Measurements from ENCODE around the gene COA3.
"Not testable (repeated sequence)": the region's sequence is repeated elsewhere in the genome, so short reads cannot be mapped to it uniquely, and the experiment has no call there.

Gene COA3

DNA sequence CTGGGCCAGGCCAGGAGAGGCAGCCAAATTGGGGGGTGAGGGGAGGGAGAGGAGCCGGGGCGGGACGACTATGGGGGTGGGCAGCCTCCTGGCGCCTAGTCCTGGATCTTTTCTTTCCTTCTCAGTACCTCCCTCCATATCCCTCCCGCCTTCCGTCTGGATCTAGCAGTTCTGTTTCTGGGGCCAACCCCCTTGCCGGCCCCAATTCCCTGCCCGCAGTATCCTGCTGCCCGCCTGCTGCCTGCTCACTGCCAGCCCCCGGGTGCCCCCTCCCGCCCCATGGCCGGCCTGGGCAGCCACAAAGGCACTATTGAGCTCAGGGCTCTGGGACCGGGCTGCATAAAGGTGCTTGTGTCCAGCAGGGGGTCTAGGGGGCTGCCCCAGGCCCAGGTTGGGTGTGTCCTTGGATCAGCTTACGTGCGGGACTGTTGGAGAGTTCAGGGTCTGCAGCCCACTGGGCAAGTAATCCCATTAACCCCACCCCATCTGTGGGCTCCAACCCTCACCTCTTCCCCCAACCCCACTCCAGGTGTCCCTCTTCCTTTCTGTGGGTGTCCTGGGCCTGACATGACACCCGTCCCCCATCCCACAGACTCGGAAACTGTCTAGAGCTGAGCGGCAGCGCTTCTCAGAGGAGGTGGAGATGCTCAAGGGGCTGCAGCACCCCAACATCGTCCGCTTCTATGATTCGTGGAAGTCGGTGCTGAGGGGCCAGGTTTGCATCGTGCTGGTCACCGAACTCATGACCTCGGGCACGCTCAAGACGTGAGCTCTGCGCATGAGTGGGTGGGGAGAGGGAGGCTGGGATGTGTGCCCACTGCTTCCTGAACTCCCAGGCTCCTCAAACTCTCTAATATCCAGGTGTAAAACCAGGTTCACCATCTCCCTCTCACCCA is 16.1 kb downstream of the COA3 start:
- no peak for DNase-seq (ENCODE audit: low read depth in 2 of 2)

DNA sequence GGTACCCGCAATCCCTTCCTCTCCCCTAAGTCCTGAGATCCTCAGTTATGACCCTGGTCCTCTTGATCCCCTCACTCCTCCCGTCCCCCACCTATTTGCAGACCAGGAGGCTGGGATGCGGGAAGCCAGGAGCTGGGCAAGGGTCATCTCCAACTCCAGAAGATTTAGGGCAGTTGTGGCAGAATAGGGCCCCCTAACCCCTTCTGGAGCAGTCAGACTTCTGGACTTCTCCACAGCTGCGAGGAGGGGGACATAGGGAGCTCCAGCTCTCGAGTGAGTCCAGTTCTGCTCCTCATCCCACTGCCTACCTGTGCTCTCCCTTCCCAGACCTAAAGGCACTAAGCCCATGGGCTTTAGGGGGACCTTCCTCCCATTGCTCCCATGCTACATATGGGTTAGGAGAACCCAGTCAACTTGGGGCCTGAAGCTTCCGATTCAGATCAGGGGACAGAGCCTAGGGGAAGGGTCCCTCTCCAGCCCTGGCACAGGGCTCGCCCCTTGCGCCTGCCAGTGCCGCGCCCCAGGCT is 16.8 kb downstream of the COA3 start:
- DNase-seq (ENCODE audit: low read depth in 2 of 2), result no peak

DNA sequence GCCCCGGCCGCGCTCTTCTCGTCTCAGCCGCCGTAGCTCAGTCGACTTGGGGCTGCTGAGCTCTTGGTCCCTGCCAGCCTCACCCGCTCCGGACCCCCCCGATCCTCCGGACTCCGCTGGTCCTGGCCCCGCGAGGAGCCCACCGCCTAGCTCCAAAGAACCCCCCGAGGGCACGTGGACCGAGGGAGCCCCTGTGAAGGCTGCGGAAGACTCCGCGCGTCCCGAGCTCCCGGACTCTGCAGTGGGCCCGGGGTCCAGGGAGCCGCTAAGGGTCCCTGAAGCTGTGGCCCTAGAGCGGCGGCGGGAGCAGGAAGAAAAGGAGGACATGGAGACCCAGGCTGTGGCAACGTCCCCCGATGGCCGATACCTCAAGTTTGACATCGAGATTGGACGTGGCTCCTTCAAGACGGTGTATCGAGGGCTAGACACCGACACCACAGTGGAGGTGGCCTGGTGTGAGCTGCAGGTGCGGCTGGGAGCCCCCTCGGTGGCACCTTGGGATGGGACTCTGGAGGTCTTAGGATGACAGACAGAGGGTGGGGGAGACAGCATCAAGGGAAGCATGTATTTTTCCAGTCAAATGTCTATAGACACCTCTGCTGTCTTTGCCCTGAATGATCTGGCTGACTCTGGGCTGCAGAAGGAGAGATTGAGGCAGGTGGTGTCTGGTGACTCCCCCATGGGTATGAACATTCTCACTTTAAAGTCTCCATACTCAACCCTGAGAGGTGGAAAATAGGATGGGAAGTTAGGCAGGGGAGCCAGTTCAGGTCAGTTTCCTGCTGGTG is 17.5 kb downstream of the COA3 start:
- no peak for DNase-seq (ENCODE audit: low read depth in 2 of 2)

DNA sequence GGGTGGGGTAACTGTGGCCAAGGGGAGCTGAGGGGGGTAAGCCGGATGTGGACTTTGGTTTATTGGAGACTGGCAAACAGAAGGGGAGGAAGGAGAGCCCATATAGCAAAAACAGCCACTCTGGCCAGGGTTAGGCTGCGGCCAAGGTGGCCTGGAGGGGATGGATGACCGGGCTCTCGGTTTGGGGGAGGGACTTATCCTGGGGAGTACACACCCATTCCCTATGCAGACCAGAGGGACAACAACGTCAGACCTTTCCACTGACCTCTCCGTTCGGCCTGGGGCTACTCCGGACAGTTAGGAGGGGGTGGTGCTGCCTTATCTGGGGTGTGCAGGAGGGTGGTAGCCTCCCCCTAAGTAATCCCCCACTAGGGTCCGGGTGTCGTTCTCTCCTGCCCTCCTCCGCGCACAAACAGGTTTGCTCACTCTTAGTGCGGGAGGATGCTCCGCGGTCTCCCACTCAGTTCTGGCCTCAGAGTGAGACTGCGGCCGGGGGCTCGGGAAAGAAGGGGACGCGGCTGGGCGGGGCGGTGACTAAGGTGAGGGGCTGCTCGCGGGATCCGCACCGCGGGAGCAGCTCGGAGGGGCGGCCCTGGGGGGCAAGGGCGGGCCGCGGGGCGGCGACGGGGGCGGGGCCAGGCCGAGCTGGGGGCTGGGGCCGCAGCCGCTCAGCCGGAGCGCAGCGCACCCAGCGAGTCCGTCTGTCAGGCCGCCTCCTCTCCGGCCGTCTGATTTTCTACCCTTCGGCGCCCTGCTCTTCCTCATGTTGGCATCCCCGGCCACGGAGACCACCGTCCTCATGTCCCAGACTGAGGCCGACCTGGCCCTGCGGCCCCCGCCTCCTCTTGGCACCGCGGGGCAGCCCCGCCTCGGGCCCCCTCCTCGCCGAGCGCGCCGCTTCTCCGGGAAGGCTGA is 18.3 kb downstream of the COA3 start, which contains the start of gene WNK4:
TSS of gene WNK4 (plus strand) at position 675 of the 915 bp plus-strand sequence. CDS start at position 764, 89 bp downstream.
- no peak for DNase-seq (ENCODE audit: low read depth in 2 of 2)

DNA sequence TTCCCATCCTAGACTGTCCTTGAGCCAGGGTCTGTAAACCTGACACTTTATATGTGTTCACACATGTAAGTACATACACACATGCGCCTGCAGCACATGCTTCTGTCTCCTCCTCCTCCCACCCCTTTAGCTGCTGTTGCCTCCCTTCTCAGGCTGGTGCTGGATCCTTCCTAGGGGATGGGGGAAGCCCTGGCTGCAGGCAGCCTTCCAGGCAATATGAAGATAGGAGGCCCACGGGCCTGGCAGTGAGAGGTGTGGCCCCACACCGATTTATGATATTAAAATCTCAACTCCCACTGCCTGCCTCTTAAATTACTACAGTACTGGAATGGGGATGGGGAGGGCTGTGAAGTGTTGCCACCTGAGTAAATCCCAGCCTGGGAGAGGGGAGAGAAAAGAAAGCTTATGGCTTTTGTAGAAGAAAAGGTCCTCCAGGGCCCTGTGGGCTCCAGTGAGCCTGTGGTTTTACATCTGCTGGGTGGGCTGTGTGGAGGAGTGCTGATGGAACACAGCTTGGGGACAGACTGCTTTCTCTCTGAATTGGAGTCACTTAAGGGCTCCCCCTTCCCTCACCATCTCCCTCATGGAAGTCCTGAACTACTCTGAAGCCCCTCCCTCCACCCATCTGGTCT is 19.1 kb downstream of the COA3 start:
- DNase-seq (ENCODE audit: low read depth in 2 of 2), result no peak

DNA sequence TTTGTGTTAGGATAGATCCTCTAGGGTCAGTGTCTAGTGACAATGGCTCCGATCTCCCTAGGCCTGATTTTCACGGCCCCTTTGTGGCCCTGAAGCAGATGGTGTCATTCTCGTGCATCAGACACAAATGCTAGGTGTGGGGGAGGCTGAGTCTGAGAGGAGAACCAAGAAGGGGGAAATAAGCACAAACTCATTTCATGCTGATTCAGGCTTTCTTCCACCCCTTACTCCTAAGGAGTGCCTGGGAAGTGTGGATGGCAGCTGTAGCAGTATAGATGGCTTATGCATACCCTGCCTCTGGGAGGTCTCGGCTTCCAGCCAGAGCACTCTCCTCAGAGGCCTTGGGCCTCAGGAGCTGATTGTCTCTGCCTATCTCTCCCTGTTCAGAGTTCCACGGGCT is 19.9 kb downstream of the COA3 start:
- DNase-seq (ENCODE audit: low read depth in 2 of 2), result no peak

DNA sequence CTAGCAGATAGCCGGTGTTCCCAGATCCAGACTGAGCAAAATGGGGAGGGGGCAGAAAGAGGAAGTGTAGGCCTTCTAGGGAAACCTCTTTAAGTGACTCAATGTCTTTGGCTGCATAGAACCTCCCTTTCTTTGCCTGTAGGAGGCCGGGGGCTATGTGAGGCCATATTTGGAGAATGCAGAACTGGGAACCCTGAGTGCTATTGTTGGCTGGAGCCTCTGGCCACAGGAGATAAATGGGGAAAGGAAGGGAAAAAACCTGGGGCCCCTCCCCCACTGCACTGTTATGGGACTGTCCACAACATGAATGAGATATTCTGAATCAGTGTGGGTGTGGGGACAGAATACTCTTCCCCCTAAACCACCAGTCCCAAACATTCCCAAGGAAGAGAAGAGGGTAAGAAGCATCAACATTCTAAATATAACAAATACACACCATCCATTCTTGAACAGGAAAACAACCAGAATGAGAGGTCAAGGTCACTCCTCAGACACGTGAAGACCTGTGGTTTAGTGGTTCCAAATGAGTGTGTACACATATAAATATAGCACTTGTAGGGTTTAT is 22.9 kb downstream of the COA3 start:
- no peak for DNase-seq (ENCODE audit: low read depth in 2 of 2)

DNA sequence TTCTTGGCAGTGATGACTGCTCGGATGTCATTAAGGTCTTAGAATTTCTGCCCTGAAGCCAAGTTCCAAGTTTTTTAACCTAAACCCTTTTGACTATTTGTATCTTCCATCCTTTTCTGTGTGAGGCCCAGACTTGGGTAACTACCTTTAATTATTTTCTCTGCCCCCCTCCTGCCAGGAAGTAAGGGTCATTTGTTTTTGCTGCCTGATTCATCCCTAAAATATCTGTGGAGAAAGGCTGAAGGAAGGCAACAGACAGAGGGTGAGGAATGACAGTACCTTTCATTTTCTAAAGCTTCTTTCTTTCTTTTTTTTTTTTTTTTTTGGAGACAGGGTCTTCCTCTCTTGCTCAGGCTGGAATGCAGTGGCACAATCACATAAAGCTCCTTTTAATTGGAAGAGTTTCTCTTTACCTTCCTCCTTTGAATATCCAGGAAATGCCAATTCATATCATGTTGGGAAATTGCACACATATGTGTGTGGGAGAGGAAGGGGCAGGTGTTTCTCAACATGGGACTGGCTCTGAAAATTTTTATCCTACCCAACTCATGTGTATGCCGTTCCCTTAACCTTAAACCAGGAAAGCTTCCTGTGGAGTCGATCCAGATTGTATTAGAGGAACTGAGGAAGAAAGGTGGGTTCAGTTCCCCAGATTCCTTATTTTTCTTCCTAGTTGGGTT is 24.3 kb downstream of the COA3 start:
- DNase-seq (ENCODE audit: low read depth in 2 of 2), result no peak

DNA sequence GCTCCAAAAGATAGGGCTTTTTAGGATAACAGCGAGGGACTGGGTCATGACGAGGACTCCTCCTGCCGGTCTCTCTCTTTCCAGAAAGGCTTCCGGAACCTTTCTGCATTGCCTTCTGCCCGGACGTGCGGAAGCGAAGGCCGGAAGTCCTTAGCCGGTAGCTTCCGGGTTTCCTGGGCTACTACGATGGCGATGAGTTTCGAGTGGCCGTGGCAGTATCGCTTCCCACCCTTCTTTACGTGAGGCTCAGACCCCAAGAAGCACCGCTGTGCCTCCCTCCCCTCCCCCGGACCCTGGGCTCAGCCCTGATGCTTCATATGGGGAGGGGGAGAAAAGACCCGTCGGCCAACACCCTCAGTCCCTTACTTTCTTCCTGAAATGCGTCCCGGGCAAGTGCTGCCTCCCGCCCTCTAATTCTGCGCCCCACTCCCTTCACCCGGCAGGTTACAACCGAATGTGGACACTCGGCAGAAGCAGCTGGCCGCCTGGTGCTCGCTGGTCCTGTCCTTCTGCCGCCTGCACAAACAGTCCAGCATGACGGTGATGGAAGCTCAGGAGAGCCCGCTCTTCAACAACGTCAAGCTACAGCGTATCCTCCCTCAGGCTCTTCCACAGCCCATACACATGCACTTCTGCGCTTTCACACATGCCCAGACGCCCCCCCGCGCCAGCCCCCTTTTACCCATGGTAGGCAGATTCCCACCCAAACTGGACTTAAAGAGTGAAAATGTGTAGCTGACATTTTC is 25.0 kb downstream of the COA3 start, which contains the start of gene VPS25:
TSS of gene VPS25 (plus strand) at position 160 of the 746 bp plus-strand sequence. CDS start at position 187, 27 bp downstream.
- peak; percentile 59 to 68 for DNase-seq (ENCODE audit: low read depth in 2 of 2)

DNA sequence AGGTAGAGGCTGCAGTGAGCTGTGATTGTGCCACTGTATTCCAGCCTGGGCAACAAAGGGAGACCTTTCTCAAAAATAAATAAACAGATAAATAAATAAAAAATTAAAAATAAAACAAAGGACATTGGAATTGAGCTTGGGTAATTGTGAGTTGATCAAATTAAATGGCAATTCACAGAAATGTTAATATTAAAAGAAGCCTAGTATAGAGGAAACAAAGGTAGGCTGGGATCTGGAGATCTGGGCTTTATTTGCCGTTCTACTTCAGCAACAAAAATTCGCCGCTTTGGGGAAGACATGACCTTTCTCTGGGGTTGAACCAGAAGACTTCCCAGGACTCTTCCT is 25.6 kb downstream of the COA3 start:
- no peak for DNase-seq (ENCODE audit: low read depth in 2 of 2)

DNA sequence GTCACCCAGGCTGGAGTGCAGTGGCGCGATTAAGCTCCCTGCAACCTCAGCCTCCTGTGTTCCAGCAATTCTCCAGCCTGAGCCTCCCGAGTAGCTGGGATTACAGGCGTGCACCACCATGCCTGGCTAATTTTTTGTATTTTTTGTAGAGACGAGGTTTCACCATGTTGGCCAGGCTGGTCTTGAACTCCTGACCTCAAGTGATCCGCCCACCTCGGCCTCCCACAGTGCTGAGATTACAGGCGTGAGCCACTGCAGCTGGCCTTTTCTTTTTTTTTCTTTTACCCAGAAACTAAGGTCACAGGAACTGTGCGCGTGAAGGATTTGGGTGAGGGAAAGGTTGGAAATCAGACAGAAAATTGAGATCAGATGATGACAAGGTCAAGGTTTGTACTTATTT is 28.5 kb downstream of the COA3 start:
- not testable (repeated sequence) for DNase-seq (ENCODE audit: low read depth in 2 of 2)

DNA sequence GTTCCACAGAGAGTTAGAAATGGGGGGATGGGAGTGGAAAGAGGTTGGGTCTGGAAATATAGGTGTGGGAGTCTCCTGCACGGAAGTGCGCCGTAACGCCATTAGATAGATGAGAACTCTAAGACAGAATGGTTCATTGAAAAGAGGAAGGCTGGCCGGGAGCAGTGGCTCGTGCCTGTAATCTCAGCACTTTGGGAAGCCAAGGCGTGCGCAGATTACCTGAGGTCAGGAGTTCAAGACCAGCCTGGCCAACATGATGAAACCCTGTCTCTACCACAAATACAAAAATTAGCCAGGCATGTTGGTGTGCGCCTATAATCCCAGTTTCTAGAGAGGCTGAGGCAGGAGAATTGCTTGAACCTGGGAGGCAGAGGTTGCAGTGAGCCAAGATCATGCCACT is 30.5 kb downstream of the COA3 start:
- DNase-seq (ENCODE audit: low read depth in 2 of 2), result not testable (repeated sequence)

DNA sequence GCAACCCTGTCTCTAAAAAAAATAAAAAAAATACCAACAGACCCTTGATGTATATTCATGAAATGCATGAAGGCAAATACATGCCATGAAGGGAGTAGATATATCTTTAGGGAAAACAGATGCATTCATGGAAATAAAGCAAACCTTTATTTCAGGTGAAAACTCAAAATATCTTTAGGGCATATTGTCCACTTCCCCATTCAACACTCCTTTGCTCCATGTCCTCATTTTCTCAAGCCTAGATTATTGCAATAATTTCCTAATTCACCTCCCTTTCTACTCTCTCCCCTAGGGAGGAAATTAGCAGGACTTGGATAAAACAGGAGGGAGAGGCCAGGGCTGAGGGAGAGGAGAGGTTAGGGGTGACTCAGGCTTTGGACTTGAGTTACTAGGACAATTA is 31.0 kb downstream of the COA3 start:
- no peak for DNase-seq (ENCODE audit: low read depth in 2 of 2)

DNA sequence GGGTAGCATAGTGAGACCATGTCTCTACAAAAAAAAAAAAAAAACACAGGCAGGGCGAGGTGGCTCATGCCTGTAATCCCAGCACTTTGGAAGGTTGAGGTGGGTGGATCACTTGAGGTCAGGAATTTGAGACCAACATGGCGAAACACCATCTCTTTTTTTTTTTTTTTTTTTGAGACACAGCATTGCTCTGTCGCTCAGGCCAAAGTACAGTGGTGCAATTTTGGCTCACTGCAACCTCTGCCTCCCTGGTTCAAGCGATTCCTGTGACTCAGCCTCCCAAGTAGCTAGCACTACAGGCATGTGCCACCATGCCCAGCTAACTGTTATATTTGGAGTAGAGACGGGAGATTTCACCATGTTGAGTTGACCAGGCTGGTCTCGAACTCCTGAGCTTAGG is 32.4 kb downstream of the COA3 start:
- DNase-seq (ENCODE audit: low read depth in 2 of 2), result no peak

DNA sequence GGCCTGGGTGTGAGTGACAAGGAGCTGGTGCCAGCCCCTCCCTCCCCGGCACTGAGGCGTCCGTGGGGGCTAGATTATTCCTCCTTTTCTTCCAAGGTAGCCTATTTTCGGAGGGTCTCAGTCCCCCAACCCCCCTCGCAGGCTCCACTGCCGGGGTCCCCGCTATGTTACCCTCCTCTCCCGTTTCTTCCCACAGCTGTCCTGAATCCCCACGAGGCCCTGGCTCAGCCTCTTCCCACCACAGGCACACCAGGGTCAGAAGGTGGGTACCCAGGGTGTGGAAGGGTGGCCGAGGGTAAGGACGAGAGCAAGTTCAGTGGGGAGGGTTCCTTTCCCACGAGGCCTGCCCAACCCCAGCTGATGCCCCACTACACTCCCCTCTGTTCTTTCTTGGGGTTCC is 36.9 kb downstream of the COA3 start:
- DNase-seq (ENCODE audit: low read depth in 2 of 2), result no peak

DNA sequence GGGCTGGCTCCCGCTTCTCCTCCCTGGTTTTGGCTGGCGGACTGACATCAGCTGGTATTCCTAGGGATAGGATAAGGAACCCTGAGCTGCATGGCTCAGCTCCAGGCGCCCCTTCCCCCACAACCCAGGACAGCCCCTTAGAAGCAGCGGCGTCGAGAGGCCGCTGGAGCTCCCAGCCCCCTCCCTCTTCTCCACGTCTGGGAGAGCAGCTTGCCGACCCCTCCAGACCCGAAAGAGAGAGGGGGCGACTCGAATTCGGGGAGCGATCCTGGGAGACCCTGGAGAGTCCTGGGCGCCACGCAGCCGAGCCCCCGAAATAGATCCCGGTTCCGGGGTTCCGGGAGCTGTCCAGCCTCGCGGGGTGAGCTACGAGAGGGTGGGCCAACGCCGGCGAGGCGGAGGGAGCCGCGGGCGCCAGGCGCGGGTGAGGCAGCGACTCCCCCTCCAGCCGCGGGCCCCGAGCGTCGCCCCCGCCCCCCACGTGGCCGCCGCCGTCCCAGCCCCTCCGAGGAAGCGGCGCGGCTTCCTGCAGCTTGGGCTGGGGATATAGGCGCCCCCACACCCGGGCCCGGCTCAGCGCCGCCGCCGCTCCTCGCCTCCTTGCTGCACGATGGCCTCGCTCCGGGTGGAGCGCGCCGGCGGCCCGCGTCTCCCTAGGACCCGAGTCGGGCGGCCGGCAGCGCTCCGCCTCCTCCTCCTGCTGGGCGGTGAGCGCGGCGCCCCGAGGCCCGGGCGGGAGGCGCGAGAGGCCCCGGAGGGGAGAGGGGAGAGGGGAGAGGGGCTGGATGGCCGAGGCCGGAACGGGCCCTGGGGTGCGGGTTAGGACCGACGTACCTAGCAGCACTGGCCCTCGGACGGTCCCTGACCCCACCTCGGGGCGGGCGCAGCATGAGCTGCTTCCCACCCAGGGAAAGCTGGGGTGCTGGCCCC is 37.6 kb downstream of the COA3 start, which contains the start of gene RAMP2:
TSS of gene RAMP2 (plus strand) at position 576 of the 930 bp plus-strand sequence. CDS start at position 611, 35 bp downstream.
- DNase-seq (ENCODE audit: low read depth in 2 of 2), result no peak

DNA sequence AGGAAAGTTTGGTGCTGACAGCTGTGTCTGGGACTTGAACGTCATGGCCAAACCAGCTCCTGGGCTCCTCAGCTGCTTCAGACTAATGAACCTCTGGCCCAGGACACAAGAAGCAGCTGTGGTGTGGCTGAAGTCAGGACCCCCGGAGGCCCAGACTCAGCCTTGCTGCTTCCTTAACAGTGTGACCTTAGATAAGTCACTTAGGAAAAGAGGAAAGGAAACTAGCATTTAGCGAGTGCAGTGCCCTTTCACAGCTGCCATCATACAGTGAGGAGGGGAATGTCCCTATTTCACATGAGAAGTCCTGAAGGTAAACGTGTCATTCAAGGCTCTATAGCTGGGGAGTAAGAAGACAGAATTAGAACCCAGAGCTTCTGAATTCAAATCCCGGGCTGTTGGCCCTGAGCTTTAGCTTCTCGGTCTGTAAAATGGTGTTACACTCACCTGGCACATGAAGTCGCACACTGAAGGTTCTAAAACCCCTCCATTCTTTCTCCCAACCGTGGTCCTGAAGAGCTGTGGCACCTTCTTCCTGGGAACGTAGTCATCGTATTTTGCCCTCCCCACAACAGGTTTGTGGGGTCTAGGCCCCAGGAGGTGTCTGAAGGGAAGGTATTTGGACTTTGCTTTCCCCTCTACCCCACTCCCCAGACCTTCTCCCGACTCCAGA is 38.4 kb downstream of the COA3 start:
- no peak for DNase-seq (ENCODE audit: low read depth in 2 of 2)

DNA sequence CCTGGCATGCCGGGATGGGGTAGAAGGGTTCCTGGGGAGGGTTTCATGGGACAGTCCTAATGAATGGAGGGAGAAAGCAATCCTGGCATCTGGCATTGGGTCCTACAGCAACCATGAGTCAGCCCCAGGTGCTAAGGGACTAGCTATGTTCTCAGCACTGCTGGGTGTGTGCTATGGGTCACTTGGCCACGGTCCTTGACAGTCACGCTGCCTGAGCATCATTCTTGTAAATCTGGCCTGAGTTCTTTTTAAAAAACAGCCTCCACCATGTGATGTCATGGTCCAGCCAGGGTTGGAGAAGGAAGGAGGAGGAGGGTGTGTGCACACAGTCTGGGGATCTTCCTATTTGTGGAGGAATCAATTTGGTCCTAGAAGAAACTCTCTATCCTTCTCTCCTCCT is 43.7 kb downstream of the COA3 start:
- no peak for DNase-seq (ENCODE audit: low read depth in 2 of 2)
